NCI-H146 treated with DMSO at 0.1 percent for 48 hours (cell line): ENCODE measurements around the gene ARHGAP40.

Source experiments
- DNase-seq: peaks from one replicate; lab custom pipeline; 2025; ENCODE audit not compliant: unreplicated experiment; lab: John Stamatoyannopoulos, UW

ARHGAP40 gene

DNA sequence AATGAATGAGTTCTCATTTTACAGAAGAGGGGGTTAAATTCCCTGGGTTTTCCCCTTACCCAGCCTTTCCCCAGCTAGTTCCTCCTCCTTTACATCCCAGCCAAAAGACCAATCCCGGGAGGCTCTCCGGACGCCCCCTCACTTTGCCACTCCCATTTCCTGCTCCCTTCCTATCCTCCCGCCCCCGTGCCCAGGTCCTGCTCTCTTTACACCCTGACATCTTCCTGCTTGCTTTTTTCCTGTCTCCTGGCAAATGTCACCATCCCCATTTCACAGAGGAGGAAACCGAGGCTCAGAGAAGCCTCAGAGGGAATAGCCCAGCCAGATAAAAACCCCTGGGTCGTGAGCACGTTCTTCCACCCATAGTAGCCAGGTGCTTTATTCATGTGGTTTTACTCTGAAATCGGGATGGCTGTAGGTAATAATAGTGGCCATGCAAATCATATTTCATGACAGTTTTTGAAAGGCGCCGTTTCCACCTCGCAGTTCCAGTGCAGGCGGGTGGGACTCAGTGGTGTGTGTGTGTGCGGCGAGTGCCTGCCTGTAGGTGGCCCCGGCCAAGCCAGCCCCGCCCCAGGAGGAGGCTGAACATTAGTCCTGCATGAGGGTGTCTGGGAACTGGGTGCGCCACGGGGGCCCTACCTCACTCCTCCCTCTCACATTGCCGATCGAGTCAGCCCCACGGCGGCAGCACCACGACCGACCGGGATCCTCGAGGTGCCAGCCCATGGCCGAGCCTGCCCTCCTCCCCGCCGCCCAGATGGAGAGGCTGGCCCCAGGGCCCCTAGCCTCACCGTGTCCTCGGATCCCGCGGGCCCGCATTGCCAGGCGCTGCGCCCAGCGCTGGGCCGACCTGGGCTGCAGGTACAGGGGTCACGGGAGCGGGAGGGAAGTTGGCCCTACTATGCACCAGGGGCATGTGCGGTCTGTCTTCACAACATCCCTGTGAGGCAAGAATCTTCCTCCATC lies at the start of gene ARHGAP40:
TSS of gene ARHGAP40 (plus strand) at position 594 of the 969 bp plus-strand sequence.
- DNase-seq = peak; percentile 8

DNA sequence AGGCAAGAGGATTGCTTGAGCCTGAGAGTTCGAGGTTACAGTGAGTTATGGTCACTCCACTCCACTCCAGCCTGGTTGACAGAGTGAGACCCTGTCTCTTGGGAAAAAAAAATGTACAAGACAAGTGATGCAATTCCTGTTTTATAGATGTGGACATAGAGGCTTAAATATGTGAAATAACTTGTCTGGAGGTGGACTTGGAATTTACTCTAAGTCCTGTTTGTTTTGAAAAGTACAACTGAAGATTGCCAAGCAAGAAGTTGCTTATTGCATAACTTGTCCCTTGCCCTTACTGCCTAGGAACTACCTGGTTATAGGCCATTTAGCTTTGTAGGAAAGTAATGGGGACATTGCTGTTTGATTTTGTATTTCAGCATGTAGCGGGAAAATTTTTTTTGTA lies 46.6 kb upstream of the ARHGAP40 start:
- DNase-seq = no peak

DNA sequence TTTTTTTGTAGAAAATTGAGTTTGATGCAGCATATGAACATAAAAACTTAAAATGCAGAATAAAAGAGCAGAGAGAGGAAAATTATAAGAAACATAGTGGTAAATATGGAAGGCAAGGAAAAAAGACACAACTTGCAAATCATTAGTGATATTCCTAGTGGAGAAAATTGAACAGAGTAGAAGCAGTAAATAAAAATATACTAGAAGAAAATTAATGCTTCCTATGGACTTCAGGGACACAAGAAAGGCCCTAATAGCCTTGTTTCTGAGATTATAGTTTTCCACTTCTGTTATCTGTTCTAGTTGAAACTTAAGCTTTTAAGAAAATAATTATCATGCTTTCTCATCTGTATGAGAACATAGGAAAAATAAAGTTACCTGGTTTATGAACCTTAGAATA lies 46.2 kb upstream of the ARHGAP40 start:
- DNase-seq = no peak

DNA sequence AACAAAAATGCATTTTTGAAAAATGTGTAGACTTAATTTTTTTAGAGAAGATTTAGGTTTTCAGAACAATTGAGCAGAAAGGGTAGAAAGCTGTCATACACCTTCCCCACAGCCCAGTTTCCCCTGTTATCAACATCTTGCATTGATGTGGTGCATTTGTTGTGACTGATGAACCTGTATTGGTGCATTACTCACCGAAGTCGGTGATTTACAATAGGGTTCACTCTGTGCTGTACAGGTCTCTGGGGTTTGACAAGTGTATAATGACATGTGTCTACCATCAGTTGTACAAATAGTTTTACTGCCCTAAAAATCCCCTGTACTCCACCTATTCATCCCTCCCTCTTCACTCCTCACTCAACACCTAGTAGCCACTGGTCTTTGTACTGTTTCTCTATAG lies 44.4 kb upstream of the ARHGAP40 start:
- DNase-seq = no peak

DNA sequence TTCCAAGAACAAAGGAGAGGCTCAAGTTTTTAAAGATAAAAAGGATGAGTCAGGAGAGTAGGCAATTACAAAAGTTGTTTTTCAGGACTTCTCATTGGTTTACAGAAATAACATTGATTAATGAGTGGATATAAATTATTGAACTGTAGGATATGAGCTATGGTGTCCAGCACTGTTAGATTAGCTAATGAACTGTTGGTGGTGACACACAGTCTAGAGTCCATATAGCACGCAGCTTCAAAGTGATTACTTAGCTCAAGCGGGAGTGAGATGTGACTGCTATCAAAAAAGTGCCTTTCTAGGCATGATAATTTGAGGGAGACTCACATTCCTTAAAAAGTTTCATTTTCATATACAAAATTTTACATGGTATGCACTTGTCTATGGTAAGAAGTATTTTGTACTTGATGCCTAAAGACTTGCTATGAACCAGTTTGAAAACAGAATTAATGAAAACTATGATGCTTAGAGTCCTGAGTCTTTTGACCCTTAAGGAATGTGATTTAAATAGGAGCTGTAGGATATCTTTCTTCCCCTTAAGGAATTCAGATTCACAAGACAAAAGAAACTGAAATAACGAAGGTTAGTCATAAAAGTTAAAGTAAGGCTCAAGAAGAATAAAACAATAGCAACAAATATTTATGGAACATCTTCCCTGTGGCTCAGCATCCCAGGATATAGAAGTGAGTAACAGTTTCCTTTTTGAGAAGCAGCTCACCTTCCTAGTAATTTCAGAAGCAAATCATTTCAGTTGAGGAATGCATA lies 42.8 kb upstream of the ARHGAP40 start:
- no peak for DNase-seq

DNA sequence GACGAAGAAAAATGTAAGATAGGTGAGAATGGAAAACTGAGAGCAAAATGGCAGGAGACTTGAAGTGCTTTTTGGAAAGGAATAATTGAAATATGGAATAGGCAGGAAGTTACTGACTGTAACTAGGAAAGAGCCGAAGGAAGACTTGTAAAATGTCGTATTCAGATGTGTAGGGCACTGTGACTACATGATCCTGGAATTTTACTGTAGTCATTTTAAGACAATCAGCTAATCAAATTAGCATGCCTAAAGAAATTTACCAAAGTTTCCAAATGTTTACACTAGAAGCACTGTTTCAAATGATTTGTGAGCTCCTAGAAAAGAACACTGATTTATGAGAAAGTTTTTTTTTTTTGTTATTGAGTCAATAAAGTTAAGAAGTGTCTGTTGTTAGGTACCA lies 41.8 kb upstream of the ARHGAP40 start:
- DNase-seq = no peak

DNA sequence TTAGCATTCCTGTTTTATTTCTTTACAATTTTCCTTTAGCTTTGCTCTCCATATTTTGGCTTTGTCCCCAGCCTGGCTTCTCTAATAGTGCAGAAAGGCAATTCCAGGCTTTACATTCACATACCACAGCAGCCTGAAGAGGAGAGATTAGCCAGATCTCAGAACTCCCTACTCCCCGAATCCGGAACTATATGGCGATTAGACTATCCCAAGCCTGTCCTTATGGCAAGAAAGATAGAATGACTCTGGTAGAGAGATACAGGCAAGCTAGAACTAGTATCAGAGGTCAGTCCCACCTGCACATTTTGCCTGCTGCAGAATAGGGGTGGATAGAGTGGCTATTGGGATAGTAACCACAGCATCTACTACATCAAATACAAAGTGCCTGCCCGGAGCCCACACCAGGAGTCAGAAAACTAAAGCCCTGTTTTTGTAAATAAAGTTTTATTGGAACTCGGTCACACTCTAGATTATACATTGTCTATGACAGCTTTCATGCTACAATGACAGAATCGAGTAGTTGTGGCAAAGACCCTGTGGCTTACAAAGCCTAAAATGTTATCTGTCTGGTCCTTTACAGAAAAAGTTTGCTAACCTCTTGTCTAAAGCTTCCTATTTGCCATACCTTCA lies 37.7 kb upstream of the ARHGAP40 start:
- no peak for DNase-seq

DNA sequence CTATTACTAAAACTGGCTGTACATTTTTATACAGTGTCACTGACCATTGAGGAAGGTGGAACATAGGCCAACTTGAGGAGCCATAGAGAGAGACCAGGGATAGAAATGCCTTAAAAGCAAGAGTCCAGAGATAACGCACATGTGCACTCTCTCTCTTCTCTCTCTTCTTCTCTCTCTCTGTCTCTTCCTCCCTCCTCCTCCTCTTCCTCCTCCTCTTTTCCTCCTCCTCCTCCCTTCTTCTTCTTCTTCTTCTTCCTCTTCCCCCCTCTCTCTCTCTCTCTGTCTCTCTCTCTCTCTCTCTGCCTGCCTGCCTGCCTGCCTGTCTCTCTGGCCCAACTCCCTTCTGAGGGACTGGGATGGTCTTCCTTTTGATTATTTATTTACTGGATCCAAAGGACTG lies 36.9 kb upstream of the ARHGAP40 start:
- DNase-seq = no peak

DNA sequence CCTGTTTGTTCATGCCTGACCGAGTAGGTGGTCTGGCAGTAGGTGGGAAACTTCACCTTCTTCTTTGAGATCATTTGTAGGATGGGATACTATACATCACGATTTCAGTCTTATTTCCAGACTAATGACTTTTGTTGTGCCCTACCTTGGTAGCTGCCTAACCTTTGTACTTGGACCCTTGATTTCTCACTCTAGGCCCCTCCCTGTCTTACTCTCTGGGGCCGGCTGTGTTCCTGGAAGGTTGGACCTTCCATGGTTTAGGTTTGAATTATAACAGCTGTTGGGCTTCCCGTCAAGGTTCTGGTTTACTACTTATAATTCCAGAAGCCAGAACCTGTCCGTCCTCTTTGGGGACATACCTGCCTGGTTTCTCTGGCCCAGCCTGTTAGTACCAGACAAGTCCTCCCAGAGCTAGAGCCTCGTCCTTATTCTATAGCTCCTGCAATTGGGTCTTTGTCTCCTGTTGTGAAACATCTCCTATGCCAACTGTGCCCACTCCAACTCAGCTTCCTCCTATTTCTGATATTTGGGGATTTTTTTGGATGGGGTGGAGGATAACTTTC lies 35.5 kb upstream of the ARHGAP40 start:
- DNase-seq = no peak

DNA sequence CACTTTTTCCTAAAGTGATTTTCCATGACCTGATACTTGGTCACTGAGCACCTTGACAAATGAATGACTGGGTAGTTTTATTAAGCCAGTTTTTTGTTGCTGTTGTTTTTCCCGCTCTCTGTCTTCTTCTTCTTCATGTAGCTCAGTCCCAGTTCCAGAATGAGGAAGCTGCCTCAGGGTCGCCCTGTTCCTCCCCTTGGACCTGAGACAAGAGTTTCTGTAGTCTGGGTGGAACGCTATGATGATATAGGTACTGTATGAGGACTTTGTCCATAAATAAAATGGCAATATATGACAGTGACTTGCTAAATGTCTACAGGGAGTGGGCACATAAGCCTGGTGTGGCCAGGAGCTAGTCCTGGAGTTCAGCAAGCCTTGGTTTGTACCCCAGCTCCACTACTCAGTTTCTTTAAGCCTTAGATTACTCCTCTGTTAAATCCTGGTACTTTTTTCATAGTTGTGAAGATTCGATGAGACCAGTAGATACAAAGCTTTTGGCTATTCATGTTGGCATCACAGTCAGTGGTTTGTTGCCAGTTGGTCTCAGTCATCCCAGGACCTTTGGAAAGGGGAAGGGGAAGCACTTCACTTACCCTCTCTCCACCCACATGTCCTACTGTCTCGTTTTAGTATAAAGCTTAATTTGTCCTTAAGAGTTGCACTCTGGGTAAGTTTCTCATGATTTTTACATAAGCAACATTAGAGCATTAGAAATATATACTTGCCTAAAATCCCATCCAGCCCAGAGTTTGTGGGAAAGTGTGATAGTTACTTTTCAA lies 31.7 kb upstream of the ARHGAP40 start:
- DNase-seq = no peak

DNA sequence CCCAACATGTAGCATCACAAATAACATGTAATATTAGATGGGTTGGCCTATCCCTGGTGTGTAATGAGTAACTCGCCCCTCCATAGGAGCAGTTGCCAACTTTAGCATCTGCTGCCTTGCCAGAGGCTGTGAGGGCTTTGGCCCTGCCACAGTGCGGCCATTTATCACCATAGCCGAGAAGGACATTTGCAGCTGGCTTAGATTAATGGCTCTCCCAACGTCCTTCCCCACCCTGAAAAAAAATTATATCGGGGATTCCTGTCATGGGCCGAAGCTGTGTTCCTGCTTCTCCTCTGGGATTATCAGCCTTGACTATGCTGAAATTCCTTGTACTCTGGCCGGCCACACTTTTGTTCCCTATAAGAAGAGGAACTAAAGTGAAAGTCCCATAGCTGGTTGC lies 28.2 kb upstream of the ARHGAP40 start:
- DNase-seq = no peak

DNA sequence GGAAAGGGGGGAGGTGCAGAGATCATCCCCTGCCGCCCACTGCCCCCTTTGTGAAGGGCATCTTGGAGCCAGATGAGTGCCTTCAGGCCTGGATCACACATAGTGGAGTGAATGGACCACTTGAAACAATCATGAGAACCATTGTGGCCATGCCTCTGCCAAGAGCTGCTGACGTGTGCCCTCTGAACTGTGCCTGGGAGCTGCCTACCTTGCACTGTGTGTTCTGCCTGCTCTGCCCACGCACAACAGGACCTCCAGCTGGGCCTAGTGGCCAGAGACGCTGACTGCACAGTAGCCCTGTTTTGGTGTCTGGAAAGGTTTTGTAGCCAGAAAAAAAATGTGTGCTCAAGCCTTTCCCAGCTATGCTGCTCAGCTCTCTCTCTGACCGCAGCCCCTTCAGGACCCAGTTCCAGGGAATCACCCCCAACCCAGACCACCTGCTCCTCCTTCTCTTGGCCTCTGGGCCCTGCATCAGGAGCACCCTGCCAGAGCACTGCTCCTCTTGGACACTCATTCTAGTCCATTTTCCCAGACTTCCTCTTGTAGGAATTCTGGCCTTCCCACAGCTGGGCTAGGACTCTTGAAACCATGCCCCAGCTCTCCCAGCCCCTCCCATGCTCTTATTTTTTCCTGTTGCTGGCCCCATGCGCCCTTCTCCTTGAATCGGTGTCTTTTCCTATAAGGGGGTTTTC lies 22.2 kb upstream of the ARHGAP40 start:
- no peak for DNase-seq

DNA sequence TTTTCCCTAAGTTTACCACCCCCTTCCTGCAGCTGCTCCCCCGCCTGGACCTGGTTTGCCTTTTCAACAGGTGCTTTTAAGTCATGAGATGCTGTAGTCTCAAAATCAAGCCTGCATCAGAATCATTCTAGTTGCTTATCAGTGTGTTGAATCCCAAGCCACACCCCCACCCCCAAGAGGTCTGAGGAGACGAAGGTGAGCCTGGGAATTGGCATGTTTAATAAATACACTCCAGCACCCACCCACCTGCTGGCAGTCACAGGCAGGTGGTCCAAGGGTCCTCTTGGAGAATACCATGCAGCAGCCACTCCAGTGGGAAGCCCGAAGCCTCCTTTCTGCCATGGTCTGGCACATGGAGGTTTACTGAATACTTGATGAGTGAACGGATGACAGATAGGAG lies 21.7 kb upstream of the ARHGAP40 start:
- DNase-seq = no peak

DNA sequence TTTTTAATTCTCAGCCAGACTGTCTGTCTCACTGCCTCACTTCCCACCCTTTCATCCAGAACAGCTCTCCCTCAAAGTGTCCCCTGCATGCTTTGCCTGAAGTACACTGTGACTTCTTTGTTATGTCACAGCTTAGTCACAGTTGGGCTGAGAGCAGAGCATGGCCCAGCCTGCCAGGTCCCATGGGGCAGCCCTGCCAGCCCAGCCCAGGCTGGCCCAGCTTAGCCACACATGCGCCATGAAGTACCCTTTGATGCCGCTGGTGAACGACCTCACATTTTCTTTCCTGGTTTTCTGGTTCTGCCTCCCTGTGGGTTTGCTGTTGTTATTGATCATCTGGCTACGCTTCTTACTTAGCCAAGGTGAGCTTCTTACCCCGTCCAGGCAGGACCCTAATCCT lies 20.6 kb upstream of the ARHGAP40 start, which contains the start of gene ADIG:
TSS of gene ADIG (plus strand) at position 185 of the 400 bp plus-strand sequence. CDS start at position 239, 54 bp downstream.
- no peak for DNase-seq

DNA sequence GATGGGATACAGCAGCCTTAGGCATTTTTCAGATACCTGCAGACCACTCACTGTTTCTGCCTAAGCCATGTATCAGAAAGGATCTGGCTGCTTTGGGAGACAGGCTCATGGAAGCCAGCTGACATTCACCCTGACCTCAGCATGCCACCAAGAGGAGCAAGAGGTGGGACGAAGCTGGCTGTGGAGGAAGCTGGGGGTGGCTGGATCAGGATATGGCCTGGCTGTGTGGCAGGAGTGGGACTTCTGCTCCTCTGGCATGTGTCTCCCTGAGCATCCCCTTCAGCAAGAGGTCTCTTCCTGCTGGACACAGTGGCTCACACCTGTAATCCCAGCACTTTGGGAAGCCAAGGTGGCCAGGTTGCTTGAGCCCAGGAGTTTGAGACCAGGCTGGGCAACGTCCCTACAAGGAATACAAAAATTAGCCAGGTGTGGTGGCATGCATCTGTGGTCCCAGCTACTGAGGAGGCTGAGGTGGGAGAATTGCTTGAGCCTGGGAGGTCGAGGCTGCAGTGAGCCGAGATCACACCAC lies 19.7 kb upstream of the ARHGAP40 start:
- no peak for DNase-seq

DNA sequence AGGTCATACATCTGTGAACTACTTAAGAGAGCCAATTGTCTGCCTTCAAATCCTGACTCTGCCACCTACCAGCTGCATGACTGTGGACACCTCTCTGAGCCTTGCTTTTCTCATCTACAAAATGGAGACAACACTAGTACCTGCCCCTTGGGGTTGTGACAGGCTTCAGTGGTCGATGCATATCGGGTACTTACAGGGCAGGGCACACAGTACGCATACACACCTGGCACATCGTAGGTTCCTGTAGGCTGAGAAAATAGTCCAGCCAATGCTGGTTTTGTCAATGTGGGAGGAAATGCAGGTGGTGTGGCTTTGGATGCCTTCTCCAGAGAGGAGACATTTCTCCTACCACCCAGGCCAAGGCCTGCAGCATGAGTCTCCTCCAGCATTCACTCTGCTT lies 18.3 kb upstream of the ARHGAP40 start:
- no peak for DNase-seq

DNA sequence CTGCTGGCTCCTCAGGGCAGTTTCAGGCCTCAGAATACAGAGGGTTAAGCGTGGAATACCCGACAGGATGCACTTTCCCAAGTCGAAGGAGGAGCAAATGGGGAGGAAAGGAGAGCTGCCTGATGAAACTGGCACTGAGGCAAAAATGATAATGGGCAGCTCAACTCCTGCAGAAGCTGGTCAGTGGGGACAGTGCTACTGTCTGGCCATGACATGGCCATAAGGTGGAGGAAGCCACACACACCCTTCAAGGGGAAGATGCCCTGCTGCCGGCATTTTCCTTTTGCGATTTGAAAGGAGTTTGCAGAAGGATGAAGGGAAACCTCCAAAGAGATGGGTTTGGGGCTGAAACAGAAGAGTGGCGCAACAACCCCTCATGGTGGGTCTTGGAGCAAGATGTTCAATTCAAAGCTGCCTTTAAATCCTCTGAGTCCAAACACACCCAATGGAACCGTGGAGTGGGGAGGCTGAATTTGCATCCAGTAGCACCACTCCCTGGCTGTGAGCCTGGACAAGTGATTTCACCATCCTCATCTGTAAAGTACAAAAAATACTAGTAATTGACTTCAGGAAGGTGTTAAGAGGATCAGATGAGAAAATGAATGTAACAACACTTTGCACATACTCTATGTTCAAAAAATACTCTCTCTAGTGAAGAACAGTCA lies 17.4 kb upstream of the ARHGAP40 start:
- no peak for DNase-seq

DNA sequence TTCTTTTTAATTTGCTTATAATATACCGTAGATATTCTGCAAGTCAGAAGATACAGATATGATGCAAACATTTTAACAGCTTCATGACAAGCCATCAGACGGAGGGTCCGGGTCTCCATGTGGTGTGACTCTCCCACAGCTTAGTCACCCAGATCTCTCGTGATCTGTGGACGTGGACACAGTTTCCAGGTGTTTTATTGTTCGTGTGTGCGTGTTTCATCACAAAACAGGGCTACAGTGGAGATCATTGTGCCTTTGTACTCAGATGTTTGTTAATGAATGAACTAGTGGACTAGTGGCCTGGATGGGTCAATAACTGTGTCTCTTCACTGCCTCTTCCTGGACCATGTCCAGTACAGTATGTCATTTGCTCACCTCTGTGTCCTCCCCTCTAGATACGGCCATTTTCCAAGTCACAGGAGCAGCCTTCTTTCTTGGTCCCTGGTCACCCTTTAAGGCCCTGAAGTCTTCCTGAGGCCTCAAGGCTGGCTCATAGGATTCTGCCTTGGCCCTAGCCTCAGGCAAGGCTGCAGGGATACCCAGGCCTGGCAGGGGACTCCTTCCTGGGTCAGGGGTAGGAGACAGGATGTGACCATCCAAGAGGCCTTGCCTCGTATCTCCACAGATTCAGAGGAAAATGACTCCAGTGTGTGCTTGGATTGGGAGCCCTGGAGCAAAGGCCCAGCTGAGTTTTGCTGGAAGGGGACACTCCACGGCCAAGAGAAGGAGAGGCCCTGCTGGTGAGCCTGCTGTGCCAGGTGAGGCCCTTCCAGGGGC lies 16.0 kb upstream of the ARHGAP40 start:
- no peak for DNase-seq
